HepG2 (cell line): ENCODE measurements around the gene ARHGEF4. TPM values are rescaled to one million over a fixed set of nuclear protein-coding genes. Genes with fewer than 3 reads are reported as not detected.

ENCODE experiments used
- ATAC-seq: fragments of 200-7000 bp; cut with Tn5 transposase; 3 replicates; pipeline ENCODE4 v1.9.1; 2020; ENCODE audit warnings: mild to moderate bottlenecking, moderate library complexity
- BruUV-seq: library from RNA; stranded (reverse); fragments of 400-500 nt; replicated peaks from 2 replicates; lab custom pipeline; 2021; lab: Mats Ljungman, UMichigan
- CTCF ChIA-PET: fragments of 300-600 bp; formaldehyde crosslinking; extraction: SDS; loops from one replicate; lab custom pipeline; 2021; ENCODE audit warnings: low total read pairs, inconsistent platforms, low intra/inter-chr PET ratio; lab: Yijun Ruan, JAX
- POLR2A ChIA-PET: fragments of 350-600 bp; sonication (Branson Sonifier 250); formaldehyde crosslinking; loops from one replicate; lab custom pipeline; 2020; ENCODE audit warnings: antibody characterized with exemption, inconsistent platforms; lab: Yijun Ruan, JAX
- DNase-seq: peaks from one replicate; pipeline ENCODE4 v3.0.0-alpha.2; 2015; ENCODE audit warnings: low spot score
- FAIRE-seq: peaks from 3 replicates; lab custom pipeline; 2011; peaks lifted over from hg19 to GRCh38; lab: Jason Lieb, UNC
- H2AFZ ChIP-seq: one replicate; pipeline ENCODE4 v1.6.1; 2011; ENCODE audit warnings: low read length, inconsistent platforms
- H3K27ac ChIP-seq: fragments of 300-600 bp; 3 replicates; pipeline ENCODE4 v1.8.0; 2011; ENCODE audit warnings: mixed run types, mild to moderate bottlenecking, mixed read lengths, low read length, inconsistent platforms; ENCODE audit not compliant: insufficient read depth; ENCODE audit errors: extremely low read length
- H3K27me3 ChIP-seq, 2 experiments: fragments of 200-600 bp in 1 of 2; 2 replicates in 1 of 2; 3 replicates in 1 of 2; pipeline versions ENCODE4 v1.6.0 to v1.8.0; 2011; ENCODE audit warnings: low read length in 2 of 2, mild to moderate bottlenecking in 2 of 2, moderate library complexity in 2 of 2, inconsistent platforms in 1 of 2; ENCODE audit not compliant: insufficient read depth in 2 of 2, control insufficient read depth in 1 of 2
- H3K36me3 ChIP-seq, 2 experiments: fragments of 200-600 bp in 1 of 2; replicated peaks in 1 of 2; 2 replicates in 1 of 2; 3 replicates in 1 of 2; pipeline versions ENCODE4 v1.5.1 to v1.8.0; 2011; ENCODE audit warnings: low read length in 2 of 2, inconsistent platforms in 1 of 2; ENCODE audit not compliant: insufficient read depth in 2 of 2, control insufficient read depth in 1 of 2
- H3K4me1 ChIP-seq: 2 replicates; pipeline ENCODE4 v1.5.1; 2012; ENCODE audit warnings: low read length, inconsistent platforms; ENCODE audit not compliant: insufficient read depth
- H3K4me2 ChIP-seq: 2 replicates; pipeline ENCODE4 v1.6.0; 2011; ENCODE audit warnings: low read depth, low read length, inconsistent platforms
- H3K4me3 ChIP-seq, 3 experiments: fragments of 200-600 bp in 1 of 3; sonication (generic), shearing (Covaris generic) in 1 of 3; replicated peaks in 1 of 3; 2 replicates each; pipeline ENCODE4 v1.5.1; 2011 to 2016; ENCODE audit warnings: low read length in 3 of 3, inconsistent platforms in 2 of 3, low read depth in 2 of 3, mild to moderate bottlenecking in 2 of 3, control low read depth in 1 of 3, mixed read lengths in 1 of 3; ENCODE audit not compliant: insufficient read depth in 1 of 3
- H3K79me2 ChIP-seq: one replicate; pipeline ENCODE4 v1.6.1; 2011; ENCODE audit warnings: low read length, inconsistent platforms; ENCODE audit not compliant: insufficient read depth
- H3K9ac ChIP-seq: 2 replicates; pipeline ENCODE4 v1.6.0; 2011; ENCODE audit warnings: mild to moderate bottlenecking, low read depth, low read length, inconsistent platforms; ENCODE audit not compliant: insufficient read depth
- H3K9me3 ChIP-seq: 2 replicates; pipeline ENCODE4 v1.5.1; 2012; ENCODE audit warnings: mild to moderate bottlenecking, low read length
- H4K20me1 ChIP-seq: 2 replicates; pipeline ENCODE4 v1.6.0; 2011; ENCODE audit warnings: inconsistent platforms, mild to moderate bottlenecking, low read length, moderate library complexity; ENCODE audit not compliant: insufficient read depth
- ATRX ChIP-seq: sonication (generic); formaldehyde crosslinking; IDR thresholded peaks from 2 replicates; pipeline ENCODE4 v1.4.0; 2020; ENCODE audit warnings: missing genetic modification reagents, borderline replicate concordance
- FOXA3 ChIP-seq: IDR thresholded peaks from 2 replicates; pipeline ENCODE4 v1.6.1; 2016; ENCODE audit warnings: missing genetic modification reagents, missing compliant biosample characterization
- ONECUT2 ChIP-seq: sonication (generic); formaldehyde crosslinking; IDR thresholded peaks from 2 replicates; pipeline ENCODE4 v1.4.0; 2020; ENCODE audit warnings: missing genetic modification reagents
- PRMT3 ChIP-seq: sonication (generic); formaldehyde crosslinking; IDR thresholded peaks from 2 replicates; pipeline ENCODE4 v1.8.1; 2022; ENCODE audit warnings: low read depth, mild to moderate bottlenecking, moderate library complexity, missing genetic modification reagents, borderline replicate concordance
- SIN3A ChIP-seq: IDR thresholded peaks from 2 replicates; pipeline ENCODE4 v1.6.1; 2011; ENCODE audit warnings: low read depth, mild to moderate bottlenecking, control low read depth, low read length, borderline replicate concordance
- TBL1XR1 ChIP-seq: fragments of 150-350 bp; IDR thresholded peaks from 2 replicates; pipeline ENCODE4 v1.6.1; 2014; ENCODE audit warnings: borderline replicate concordance, low read length; ENCODE audit not compliant: partially characterized antibody
- TBX2 ChIP-seq: sonication (generic); formaldehyde crosslinking; IDR thresholded peaks from 2 replicates; pipeline ENCODE4 v1.5.0; 2020; ENCODE audit warnings: missing genetic modification reagents, mild to moderate bottlenecking, borderline replicate concordance
- ZMYM3 ChIP-seq: sonication (generic); formaldehyde crosslinking; IDR thresholded peaks from 2 replicates; pipeline ENCODE4 v1.5.1; 2020; ENCODE audit warnings: mild to moderate bottlenecking, missing genetic modification reagents
- ZNF335 ChIP-seq: sonication (generic); formaldehyde crosslinking; IDR thresholded peaks from 2 replicates; pipeline ENCODE4 v1.4.0; 2020; ENCODE audit warnings: missing genetic modification reagents
- ZNF33A ChIP-seq: sonication (generic); formaldehyde crosslinking; IDR thresholded peaks from 2 replicates; pipeline ENCODE4 v1.5.1; 2020; ENCODE audit warnings: missing genetic modification reagents, mild to moderate bottlenecking, moderate library complexity, borderline replicate concordance
- ZNF367 ChIP-seq: sonication (generic); formaldehyde crosslinking; IDR thresholded peaks from 2 replicates; pipeline ENCODE4 v1.4.0; 2020; ENCODE audit warnings: missing genetic modification reagents, borderline replicate concordance
- WGBS: methylation state at CpG from one replicate; pipeline ENCODE4 v1.1.6; 2017; ENCODE audit warnings: low lambda C conversion rate; 5-methylcytosine and 5-hydroxymethylcytosine counted together
- in situ Hi-C: cut with HindIII; loops from 2 replicates; pipeline ENCODE4 v1.10.0; 2017; ENCODE audit warnings: low pct_unique_long_range_greater_than_20kb; ENCODE audit not compliant: extremely low pct_ligation_motif_present
- intact Hi-C: fragments of 100-400 bp; cut with micrococcal nuclease; formaldehyde crosslinking; loops from one replicate; pipeline ENCODE4 v1.10.0; 2022; ENCODE audit not compliant: unreplicated experiment
- polyA plus RNA-seq, 8 experiments: library from polyadenylated mRNA; depleted of rRNA in 3 of 8; stranded (reverse) in 7 of 8; unstranded in 1 of 8; fragments of >200 nt; fragmentation: Illumina TruSeq in 4 of 8; extraction: Trizol in 4 of 8; gene quantifications; 2 replicates each; pipeline versions ENCODE4 v1.2.1 to v1.2.3, GENCODE V29; 2011 to 2016; ENCODE audit warnings: low read depth in 4 of 8, missing spikeins in 1 of 8, mixed read lengths in 1 of 8; ENCODE audit not compliant: insufficient read depth in 1 of 8
- total RNA-seq, 5 experiments: library from RNA; depleted of rRNA; stranded (reverse); fragments of >200 nt; fragmentation: Illumina TruSeq; extraction: Trizol; gene quantifications; 2 replicates each; pipeline ENCODE4 v1.2.3, GENCODE V29; 2016; ENCODE audit warnings: low read depth in 1 of 5
- TF ChIP-seq, protein P1 (sequence below): sonication (generic); formaldehyde crosslinking; IDR thresholded peaks from 2 replicates; pipeline ENCODE4 v1.5.0; 2020; ENCODE audit warnings: mild to moderate bottlenecking, missing genetic modification reagents, moderate library complexity
- TF ChIP-seq, protein P2 (sequence below): sonication (generic); formaldehyde crosslinking; IDR thresholded peaks from 2 replicates; pipeline ENCODE4 v1.9.0; 2021; ENCODE audit warnings: missing genetic modification reagents, borderline replicate concordance
- TF ChIP-seq, protein P3 (sequence below): fragments of 450-650 bp; IDR thresholded peaks from 2 replicates; pipeline ENCODE4 v1.6.1; 2017; ENCODE audit warnings: mild to moderate bottlenecking
- TF ChIP-seq, protein P4 (sequence below): sonication (generic); formaldehyde crosslinking; IDR thresholded peaks from 2 replicates; pipeline ENCODE4 v1.5.0; 2020; ENCODE audit warnings: missing genetic modification reagents, mild to moderate bottlenecking, borderline replicate concordance
- TF ChIP-seq, protein P5 (sequence below): IDR thresholded peaks from 2 replicates; pipeline ENCODE4 v1.6.1; 2012; ENCODE audit warnings: inconsistent platforms

Gene ARHGEF4
- total and polyA plus RNA-seq, 2 of the 13 experiments (the other 11 are each of a cell fraction or from before 2014, with no cell fraction given), result 0.11 to 0.13 TPM

DNA sequence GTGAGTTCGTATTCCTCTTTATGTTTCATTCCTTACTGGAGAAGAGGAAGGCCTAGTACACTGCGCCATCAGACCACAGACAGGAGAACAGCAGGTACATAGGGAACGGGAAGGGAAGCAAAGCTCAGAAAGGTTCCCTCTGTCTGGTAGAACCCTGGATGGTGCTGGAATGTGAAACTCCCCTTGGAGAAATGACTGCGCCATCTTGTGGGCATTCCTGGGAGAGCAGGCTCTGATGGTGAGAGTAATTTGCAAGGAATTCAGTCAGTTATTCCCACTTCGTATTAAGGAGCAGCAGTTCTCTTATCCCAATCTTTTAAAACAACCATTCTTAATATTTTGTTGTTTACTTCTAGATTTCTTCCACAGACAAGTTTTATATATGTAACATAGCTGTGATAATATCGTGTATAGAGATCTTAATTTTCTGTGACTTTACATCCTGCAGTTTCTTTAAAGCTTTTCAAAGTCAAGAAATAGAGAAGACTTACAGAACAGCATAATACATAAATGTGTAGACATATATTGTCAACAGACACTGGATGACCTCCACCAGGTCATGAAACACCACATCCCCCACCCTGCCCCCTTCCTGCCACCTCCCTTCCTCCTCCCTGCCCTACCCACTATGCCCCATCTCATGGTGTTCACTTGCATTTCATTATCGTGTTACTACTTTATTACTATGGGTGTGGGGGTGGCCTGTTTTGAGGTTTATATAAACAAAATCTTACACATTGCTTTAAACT, 83.9 kb downstream of the ARHGEF4 start (continued):
- TF ChIP-seq, protein P1, sequence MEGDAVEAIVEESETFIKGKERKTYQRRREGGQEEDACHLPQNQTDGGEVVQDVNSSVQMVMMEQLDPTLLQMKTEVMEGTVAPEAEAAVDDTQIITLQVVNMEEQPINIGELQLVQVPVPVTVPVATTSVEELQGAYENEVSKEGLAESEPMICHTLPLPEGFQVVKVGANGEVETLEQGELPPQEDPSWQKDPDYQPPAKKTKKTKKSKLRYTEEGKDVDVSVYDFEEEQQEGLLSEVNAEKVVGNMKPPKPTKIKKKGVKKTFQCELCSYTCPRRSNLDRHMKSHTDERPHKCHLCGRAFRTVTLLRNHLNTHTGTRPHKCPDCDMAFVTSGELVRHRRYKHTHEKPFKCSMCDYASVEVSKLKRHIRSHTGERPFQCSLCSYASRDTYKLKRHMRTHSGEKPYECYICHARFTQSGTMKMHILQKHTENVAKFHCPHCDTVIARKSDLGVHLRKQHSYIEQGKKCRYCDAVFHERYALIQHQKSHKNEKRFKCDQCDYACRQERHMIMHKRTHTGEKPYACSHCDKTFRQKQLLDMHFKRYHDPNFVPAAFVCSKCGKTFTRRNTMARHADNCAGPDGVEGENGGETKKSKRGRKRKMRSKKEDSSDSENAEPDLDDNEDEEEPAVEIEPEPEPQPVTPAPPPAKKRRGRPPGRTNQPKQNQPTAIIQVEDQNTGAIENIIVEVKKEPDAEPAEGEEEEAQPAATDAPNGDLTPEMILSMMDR (CRISPR knock-in tag), result peak; percentile 89

DNA sequence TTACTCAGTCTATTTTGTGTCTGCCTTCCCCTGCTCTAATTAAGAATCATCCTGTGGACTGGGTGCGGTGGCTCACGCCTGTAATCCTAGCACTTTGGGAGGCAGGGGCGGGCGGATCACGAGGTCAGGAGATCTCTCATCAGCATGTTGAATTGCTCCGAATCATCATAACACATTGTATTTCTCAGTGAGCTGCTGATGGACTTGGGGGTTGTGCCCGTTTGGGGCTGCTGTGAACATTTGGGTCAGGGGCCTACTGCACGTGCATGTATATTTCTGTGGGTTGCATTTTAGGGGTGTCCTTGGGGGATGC, 84.4 kb downstream of the ARHGEF4 start:
- CTCF ChIA-PET, result interaction anchor here (1.9 kb wide), 1 partner anchor 123 kb away, joined by 51 read pairs; no protein-coding TSS in a partner anchor
- WGBS, result 29% methylated on average over 8 of the region's 8 CpGs
- no peak overlapping the region for H2AFZ ChIP-seq
- TF ChIP-seq ZNF33A (CRISPR knock-in tag) (no peak), FOXA3 (CRISPR knock-in tag) (no peak), ONECUT2 (CRISPR knock-in tag) (no peak), ZMYM3 (CRISPR knock-in tag) (no peak), PRMT3 (CRISPR knock-in tag) (no peak), TBX2 (CRISPR knock-in tag) (no peak), ZNF335 (no peak), SIN3A (no peak), ZNF367 (CRISPR knock-in tag) (no peak), TBL1XR1 (no peak), ATRX (CRISPR knock-in tag) (no peak)
- TF ChIP-seq, protein P2, sequence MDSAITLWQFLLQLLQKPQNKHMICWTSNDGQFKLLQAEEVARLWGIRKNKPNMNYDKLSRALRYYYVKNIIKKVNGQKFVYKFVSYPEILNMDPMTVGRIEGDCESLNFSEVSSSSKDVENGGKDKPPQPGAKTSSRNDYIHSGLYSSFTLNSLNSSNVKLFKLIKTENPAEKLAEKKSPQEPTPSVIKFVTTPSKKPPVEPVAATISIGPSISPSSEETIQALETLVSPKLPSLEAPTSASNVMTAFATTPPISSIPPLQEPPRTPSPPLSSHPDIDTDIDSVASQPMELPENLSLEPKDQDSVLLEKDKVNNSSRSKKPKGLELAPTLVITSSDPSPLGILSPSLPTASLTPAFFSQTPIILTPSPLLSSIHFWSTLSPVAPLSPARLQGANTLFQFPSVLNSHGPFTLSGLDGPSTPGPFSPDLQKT (CRISPR knock-in tag), result no peak
- TF ChIP-seq, protein P3, sequence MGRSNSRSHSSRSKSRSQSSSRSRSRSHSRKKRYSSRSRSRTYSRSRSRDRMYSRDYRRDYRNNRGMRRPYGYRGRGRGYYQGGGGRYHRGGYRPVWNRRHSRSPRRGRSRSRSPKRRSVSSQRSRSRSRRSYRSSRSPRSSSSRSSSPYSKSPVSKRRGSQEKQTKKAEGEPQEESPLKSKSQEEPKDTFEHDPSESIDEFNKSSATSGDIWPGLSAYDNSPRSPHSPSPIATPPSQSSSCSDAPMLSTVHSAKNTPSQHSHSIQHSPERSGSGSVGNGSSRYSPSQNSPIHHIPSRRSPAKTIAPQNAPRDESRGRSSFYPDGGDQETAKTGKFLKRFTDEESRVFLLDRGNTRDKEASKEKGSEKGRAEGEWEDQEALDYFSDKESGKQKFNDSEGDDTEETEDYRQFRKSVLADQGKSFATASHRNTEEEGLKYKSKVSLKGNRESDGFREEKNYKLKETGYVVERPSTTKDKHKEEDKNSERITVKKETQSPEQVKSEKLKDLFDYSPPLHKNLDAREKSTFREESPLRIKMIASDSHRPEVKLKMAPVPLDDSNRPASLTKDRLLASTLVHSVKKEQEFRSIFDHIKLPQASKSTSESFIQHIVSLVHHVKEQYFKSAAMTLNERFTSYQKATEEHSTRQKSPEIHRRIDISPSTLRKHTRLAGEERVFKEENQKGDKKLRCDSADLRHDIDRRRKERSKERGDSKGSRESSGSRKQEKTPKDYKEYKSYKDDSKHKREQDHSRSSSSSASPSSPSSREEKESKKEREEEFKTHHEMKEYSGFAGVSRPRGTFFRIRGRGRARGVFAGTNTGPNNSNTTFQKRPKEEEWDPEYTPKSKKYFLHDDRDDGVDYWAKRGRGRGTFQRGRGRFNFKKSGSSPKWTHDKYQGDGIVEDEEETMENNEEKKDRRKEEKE, result no peak
- TF ChIP-seq, protein P4, sequence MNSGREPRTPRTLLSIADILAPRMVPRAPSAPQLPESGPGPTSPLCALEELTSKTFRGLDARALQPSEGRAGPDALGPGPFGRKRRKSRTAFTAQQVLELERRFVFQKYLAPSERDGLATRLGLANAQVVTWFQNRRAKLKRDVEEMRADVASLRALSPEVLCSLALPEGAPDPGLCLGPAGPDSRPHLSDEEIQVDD (CRISPR knock-in tag), result no peak
- TF ChIP-seq, protein P5, sequence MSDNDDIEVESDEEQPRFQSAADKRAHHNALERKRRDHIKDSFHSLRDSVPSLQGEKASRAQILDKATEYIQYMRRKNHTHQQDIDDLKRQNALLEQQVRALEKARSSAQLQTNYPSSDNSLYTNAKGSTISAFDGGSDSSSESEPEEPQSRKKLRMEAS, result no peak

More for the DNA sequence above, 84.4 kb downstream of the ARHGEF4 start:
- no TSS peak for BruUV-seq
- no peak for FAIRE-seq
- no peak for ATAC-seq
- H3K27me3 ChIP-seq, result peaks cover 5 to 24% of the 10 kb centered on the region in 2 experiments; a peak in 4 of 5 replicates
- H3K4me1 ChIP-seq, result no peaks in the 10 kb centered on the region
- H3K79me2 ChIP-seq, result no peaks in the 10 kb centered on the region
- H3K27ac ChIP-seq, result no peak overlapping the region
- no peak overlapping the region for H3K9ac ChIP-seq
- intact Hi-C loops, result no loop called here
- DNase-seq, result no peak
- H3K4me3 ChIP-seq, result no peak overlapping the region
- H3K4me2 ChIP-seq, result no peak overlapping the region
- H3K9me3 ChIP-seq, result no peaks in the 10 kb centered on the region
- H3K36me3 ChIP-seq, result no peaks in the 10 kb centered on the region
- POLR2A ChIA-PET, result no interaction called here
- in situ Hi-C loops, result no loop called here
- no peaks in the 10 kb centered on the region for H4K20me1 ChIP-seq
